H1 (cell line): ENCODE measurements around the gene RAB35. TPM values are rescaled to one million over a fixed set of nuclear protein-coding genes. Genes with fewer than 3 reads are reported as not detected.

Source experiments
- CTCF ChIA-PET: fragments of 300-600 bp; sonication (Branson Sonifier 250); formaldehyde crosslinking; loops from one replicate; lab custom pipeline; 2021; ENCODE audit not compliant: partially characterized antibody; lab: Charles Lee
- POLR2A ChIA-PET: fragments of 300-600 bp; sonication (Branson Sonifier 250); formaldehyde crosslinking; loops from one replicate; lab custom pipeline; 2021; ENCODE audit warnings: inconsistent platforms; ENCODE audit not compliant: partially characterized antibody; lab: Charles Lee
- DNase-seq, 2 experiments: peaks; one replicate each; pipeline versions ENCODE4 v3.0.0 to v3.0.0-alpha.2; 2010 to 2022; ENCODE audit warnings: low spot score in 2 of 2, low read depth in 1 of 2, mixed read lengths in 1 of 2
- FAIRE-seq: peaks from 2 replicates; lab custom pipeline; 2011; peaks lifted over from hg19 to GRCh38; lab: Jason Lieb, UNC
- H2AFZ ChIP-seq: 2 replicates; pipeline ENCODE4 v1.8.1; 2012; ENCODE audit warnings: low read length, inconsistent platforms
- H2AK5ac ChIP-seq: 2 replicates; pipeline ENCODE4 v1.6.1; 2013; ENCODE audit warnings: low read depth, low read length
- H2BK120ac ChIP-seq: replicated peaks from 2 replicates; pipeline ENCODE3; 2013; ENCODE audit warnings: low read depth, low read length, inconsistent platforms
- H2BK12ac ChIP-seq: 2 replicates; pipeline ENCODE4 v1.6.1; 2013; ENCODE audit warnings: low read depth, low read length
- H2BK15ac ChIP-seq: 2 replicates; pipeline ENCODE4 v1.6.1; 2013; ENCODE audit warnings: low read length
- H2BK20ac ChIP-seq: 2 replicates; pipeline ENCODE4 v1.6.1; 2013; ENCODE audit warnings: low read length
- H2BK5ac ChIP-seq: 2 replicates; pipeline ENCODE4 v1.6.1; 2013; ENCODE audit warnings: low read depth, low read length
- H3K14ac ChIP-seq: 2 replicates; pipeline ENCODE4 v1.6.1; 2013; ENCODE audit warnings: inconsistent platforms; ENCODE audit not compliant: insufficient read length
- H3K18ac ChIP-seq: 2 replicates; pipeline ENCODE4 v1.6.1; 2013; ENCODE audit warnings: low read length; ENCODE audit errors: extremely low read depth
- H3K23ac ChIP-seq: 2 replicates; pipeline ENCODE4 v1.6.1; 2013; ENCODE audit warnings: inconsistent platforms; ENCODE audit not compliant: insufficient read length
- H3K23me2 ChIP-seq: 2 replicates; pipeline ENCODE4 v1.6.1; 2013; ENCODE audit warnings: low read depth, low read length
- H3K27ac ChIP-seq: 2 replicates; pipeline ENCODE4 v1.6.1; 2011; ENCODE audit warnings: low read depth, low read length, inconsistent platforms
- H3K27me3 ChIP-seq, 4 experiments: replicated peaks in 1 of 4; 1 replicate in 1 of 4; 2 replicates in 3 of 4; pipeline versions ENCODE4 v1.6.1 to v1.8.1; 2011 to 2013; ENCODE audit warnings: low read length in 3 of 4, mild to moderate bottlenecking in 3 of 4, inconsistent platforms in 2 of 4, mixed read lengths in 2 of 4, moderate library complexity in 1 of 4; ENCODE audit not compliant: control insufficient read depth in 3 of 4, insufficient read depth in 3 of 4; ENCODE audit errors: extremely low read depth in 1 of 4
- H3K36me3 ChIP-seq, 4 experiments: 2 replicates each; pipeline versions ENCODE4 v1.6.1 to v1.8.1; 2011 to 2013; ENCODE audit warnings: mild to moderate bottlenecking in 4 of 4, low read length in 3 of 4, moderate library complexity in 2 of 4, control low read depth in 1 of 4, inconsistent platforms in 1 of 4; ENCODE audit not compliant: insufficient read depth in 4 of 4, control insufficient read depth in 2 of 4
- H3K4ac ChIP-seq: replicated peaks from 2 replicates; pipeline ENCODE3; 2013; ENCODE audit warnings: low read length, low read depth, mixed read lengths, inconsistent platforms; ENCODE audit not compliant: insufficient read length
- H3K4me1 ChIP-seq, 4 experiments: replicated peaks in 1 of 4; 1 replicate in 1 of 4; 2 replicates in 3 of 4; pipeline versions ENCODE4 v1.6.1 to v1.8.1; 2011 to 2013; ENCODE audit warnings: low read length in 3 of 4, inconsistent platforms in 2 of 4, mixed read lengths in 1 of 4; ENCODE audit not compliant: insufficient read depth in 4 of 4, control insufficient read depth in 3 of 4
- H3K4me2 ChIP-seq, 2 experiments: 2 replicates each; pipeline versions ENCODE4 v1.6.1 to v1.8.1; 2011 to 2013; ENCODE audit warnings: low read depth in 2 of 2, low read length in 2 of 2, control low read depth in 1 of 2, inconsistent platforms in 1 of 2, mild to moderate bottlenecking in 1 of 2; ENCODE audit not compliant: insufficient read depth in 1 of 2
- H3K4me3 ChIP-seq, 4 experiments: fragments of 200-600, 300-600 bp in 1 of 4; sonication (generic), shearing (Covaris generic), sonication (Bioruptor Twin) in 1 of 4; 2 replicates each; pipeline versions ENCODE4 v1.5.1 to v1.8.1; 2011 to 2016; ENCODE audit warnings: low read length in 4 of 4, low read depth in 3 of 4, control low read depth in 2 of 4, inconsistent platforms in 2 of 4, mild to moderate bottlenecking in 2 of 4, mixed read lengths in 1 of 4, moderate library complexity in 1 of 4; ENCODE audit not compliant: insufficient read depth in 2 of 4; ENCODE audit errors: extremely low read depth in 1 of 4
- H3K56ac ChIP-seq: replicated peaks from 2 replicates; pipeline ENCODE3; 2013; ENCODE audit warnings: low read depth, mild to moderate bottlenecking, mixed read lengths, low read length, inconsistent platforms; ENCODE audit not compliant: insufficient read length
- H3K79me1 ChIP-seq: 2 replicates; pipeline ENCODE4 v1.6.1; 2013; ENCODE audit warnings: low read depth, low read length, control low read depth
- H3K79me2 ChIP-seq, 2 experiments: 2 replicates each; pipeline versions ENCODE4 v1.6.1 to v1.8.1; 2012 to 2013; ENCODE audit warnings: low read length in 2 of 2, mild to moderate bottlenecking in 2 of 2, inconsistent platforms in 1 of 2; ENCODE audit not compliant: insufficient read depth in 2 of 2, control insufficient read depth in 1 of 2
- H3K9ac ChIP-seq, 4 experiments: replicated peaks in 1 of 4; 1 replicate in 1 of 4; 2 replicates in 3 of 4; pipeline versions ENCODE4 v1.6.1 to v1.8.1; 2011 to 2013; ENCODE audit warnings: low read depth in 3 of 4, low read length in 3 of 4, control low read depth in 2 of 4, mild to moderate bottlenecking in 2 of 4, moderate library complexity in 2 of 4, inconsistent platforms in 1 of 4; ENCODE audit errors: extremely low read depth in 1 of 4
- H3K9me3 ChIP-seq, 2 experiments: 2 replicates each; pipeline versions ENCODE4 v1.6.1 to v1.8.1; 2012 to 2013; ENCODE audit warnings: mild to moderate bottlenecking in 2 of 2, moderate library complexity in 2 of 2, control low read depth in 1 of 2, inconsistent platforms in 1 of 2, low read depth in 1 of 2, low read length in 1 of 2, mixed read lengths in 1 of 2; ENCODE audit not compliant: insufficient read depth in 2 of 2
- H4K20me1 ChIP-seq, 2 experiments: replicated peaks in 1 of 2; 2 replicates each; pipeline versions ENCODE3 to v1.8.1; 2011 to 2013; ENCODE audit warnings: inconsistent platforms in 2 of 2, low read length in 2 of 2, mild to moderate bottlenecking in 1 of 2; ENCODE audit not compliant: insufficient read depth in 2 of 2, control insufficient read depth in 1 of 2
- H4K5ac ChIP-seq: 2 replicates; pipeline ENCODE4 v1.6.1; 2013; ENCODE audit warnings: low read length, low read depth, mixed read lengths, inconsistent platforms; ENCODE audit not compliant: insufficient read length
- H4K8ac ChIP-seq: 2 replicates; pipeline ENCODE4 v1.8.0; 2013; ENCODE audit warnings: mild to moderate bottlenecking, moderate library complexity, low read length, inconsistent platforms; ENCODE audit not compliant: insufficient read depth; ENCODE audit errors: extremely low read depth
- H4K91ac ChIP-seq: replicated peaks from 2 replicates; pipeline ENCODE3; 2013; ENCODE audit warnings: low read length, mixed read lengths, inconsistent platforms; ENCODE audit not compliant: insufficient read length
- ASH2L ChIP-seq: fragments of 200-600, 300-600 bp; sonication (generic); IDR thresholded peaks from one replicate; pipeline ENCODE4 v1.7.1; 2017; ENCODE audit warnings: low read length
- ATF3 ChIP-seq: IDR thresholded peaks from 2 replicates; pipeline ENCODE4 v1.6.1; 2011; ENCODE audit warnings: low read depth, mild to moderate bottlenecking, low read length; ENCODE audit not compliant: insufficient read depth
- BRCA1 ChIP-seq: IDR thresholded peaks from 2 replicates; pipeline ENCODE4 v1.6.1; 2012; ENCODE audit warnings: low read depth, low read length, improper control_type of control experiment
- CBX8 ChIP-seq: fragments of 300-800, 300-1000 bp; sonication (generic); IDR thresholded peaks from 2 replicates; pipeline ENCODE4 v1.7.1; 2016; ENCODE audit warnings: low read depth, low read length, borderline replicate concordance
- CHD1 ChIP-seq: IDR thresholded peaks from 2 replicates; pipeline ENCODE4 v1.6.1; 2012; ENCODE audit warnings: low read depth, low read length, improper control_type of control experiment
- CREB1 ChIP-seq: IDR thresholded peaks from 2 replicates; pipeline ENCODE4 v1.6.1; 2012; ENCODE audit warnings: inconsistent platforms
- HDAC6 ChIP-seq: IDR thresholded peaks from one replicate; pipeline ENCODE4 v1.7.1; 2012; ENCODE audit warnings: low read depth, mild to moderate bottlenecking, inconsistent platforms, low read length, moderate library complexity
- KDM5A ChIP-seq: fragments of 200-600 bp; IDR thresholded peaks from 2 replicates; pipeline ENCODE4 v1.7.1; 2012; ENCODE audit warnings: mild to moderate bottlenecking, low read length, inconsistent platforms, mixed read lengths
- NRF1 ChIP-seq: IDR thresholded peaks from 2 replicates; pipeline ENCODE4 v1.6.1; 2011; ENCODE audit warnings: mild to moderate bottlenecking, low read depth, low read length, improper control_type of control experiment
- POLR2AphosphoS5 ChIP-seq: IDR thresholded peaks from 2 replicates; pipeline ENCODE4 v1.6.1; 2011; ENCODE audit warnings: low read depth, low read length
- RBBP5 ChIP-seq: IDR thresholded peaks from 2 replicates; pipeline ENCODE4 v1.7.1; 2012; ENCODE audit warnings: low read depth, mild to moderate bottlenecking, inconsistent platforms, low read length, moderate library complexity, borderline replicate concordance
- SAP30 ChIP-seq: fragments of 300-600 bp; sonication (generic); IDR thresholded peaks from 2 replicates; pipeline ENCODE4 v1.7.1; 2012; ENCODE audit warnings: low read length, moderate library complexity, mild to moderate bottlenecking, inconsistent platforms; ENCODE audit not compliant: insufficient read depth, insufficient replicate concordance
- ZNF274 ChIP-seq: IDR thresholded peaks from 2 replicates; pipeline ENCODE4 v1.7.0; 2012; ENCODE audit warnings: low read length, borderline replicate concordance; ENCODE audit errors: extremely low read depth
- WGBS, 2 experiments: shearing (Covaris generic) in 1 of 2; methylation state at CpG; one replicate each; pipeline versions ENCODE4 v1.1.6 to v1.1.7; 2013 to 2015; ENCODE audit warnings: low lambda C conversion rate in 2 of 2, mixed read lengths in 2 of 2, inconsistent platforms in 1 of 2, low coverage in 1 of 2, missing lambda C conversion rate in 1 of 2; ENCODE audit not compliant: insufficient replicate concordance in 2 of 2, insufficient coverage in 1 of 2, insufficient read length in 1 of 2; ENCODE audit errors: extremely low coverage in 1 of 2, missing lambda C conversion rate in 1 of 2; 5-methylcytosine and 5-hydroxymethylcytosine counted together
- polyA plus RNA-seq, 7 experiments: library from polyadenylated mRNA; depleted of rRNA in 3 of 7; stranded (reverse) in 5 of 7; unstranded in 2 of 7; fragments of >200 nt in 5 of 7; fragments of 200-250 nt in 2 of 7; gene quantifications; 1 replicate in 5 of 7; 2 replicates in 1 of 7; 4 replicates in 1 of 7; pipeline versions ENCODE4 v1.2.1 to v1.2.3, GENCODE V29; 2011 to 2013; ENCODE audit warnings: missing spikeins in 2 of 7, mixed read lengths in 2 of 7
- total RNA-seq: library from RNA; stranded (reverse); fragmentation: NEBNext Ultra II Directional; extraction: Animal tissue kit (Norgen Biotek cat#: 25700); gene quantifications from 2 replicates; pipeline ENCODE4 v1.2.1, GENCODE V29; 2021

The RAB35 gene
- total and polyA plus RNA-seq, 2 of the 8 experiments (the other 6 are each of a cell fraction or from before 2014, with no cell fraction given) = 33.4 to 39.0 TPM

- Histone ChIP-seq H2AK5ac (no peak overlapping the region), H3K27me3 (no peaks in the 10 kb centered on the region), H3K18ac (no peak overlapping the region), H3K56ac (no peak overlapping the region), H2BK20ac (no peak overlapping the region), H3K36me3 (peaks cover 66 to 98% (median 87%) of the 10 kb centered on the region in 4 experiments), H3K23me2 (no peaks in the 10 kb centered on the region), H4K8ac (no peak overlapping the region; the same call in 1 of the 2 replicates), H3K4me2 (no peak overlapping the region), H3K4me3 (no peak overlapping the region), H3K27ac (no peak overlapping the region), H3K4ac (no peak overlapping the region), H3K23ac (no peak overlapping the region), H4K5ac (no peak overlapping the region), H3K9ac (no peak overlapping the region), H3K79me1 (peaks cover 2% of the 10 kb centered on the region; the same call in 1 of the 2 replicates), H3K9me3 (no peaks in the 10 kb centered on the region), H3K79me2 (no peaks in the 10 kb centered on the region), H2AFZ (no peak overlapping the region), H2BK120ac (no peak overlapping the region), H2BK12ac (no peak overlapping the region), H2BK15ac (no peak overlapping the region), H4K20me1 (peaks cover 4 to 16% of the 10 kb centered on the region in 2 experiments), H2BK5ac (no peak overlapping the region), H3K4me1 (no peaks in the 10 kb centered on the region), H3K14ac (no peak overlapping the region), H4K91ac (no peak overlapping the region)
- CTCF ChIA-PET = interaction anchor here (0.6 to 1.2 kb wide), 4 partner anchors 9 to 49 kb away, joined by 3 to 4 read pairs (median 4); no protein-coding TSS in a partner anchor
- DNase-seq = no peak
- no peak for FAIRE-seq
- 94% methylated on average over 9 of the region's 12 CpGs; no CpG with 5 or more reads in 1 of the 2 experiments for WGBS, 2 experiments
- POLR2A ChIA-PET = interaction anchor here (0.5 to 11.2 kb wide), 9 partner anchors 10 to 201 kb away, joined by 3 to 82 read pairs (median 11); partner anchors contain the start of genes GCN1 and RPLP0
- no peak for TF ChIP-seq CBX8
- TF ChIP-seq SAP30 = no peak
- TF ChIP-seq NRF1 = no peak
- no peak for TF ChIP-seq POLR2AphosphoS5
- no peak for TF ChIP-seq BRCA1
- TF ChIP-seq ASH2L = no peak
- no peak for TF ChIP-seq HDAC6
- no peak for TF ChIP-seq CHD1
- TF ChIP-seq CREB1 = no peak
- TF ChIP-seq KDM5A = no peak
- TF ChIP-seq ZNF274 = no peak
- TF ChIP-seq RBBP5 = no peak
- TF ChIP-seq ATF3 = no peak
Observed at GRCh38 chr12:120159509-120160237, 43.1 kb upstream of the RAB35 start.
